HG03378 (cell line): Measurements from ENCODE around the gene GCM1.
A peak's percentile ranks its signal among the peaks of the same experiment; 100 is the strongest.
"Not testable (repeated sequence)": the region's sequence is repeated elsewhere in the genome, so short reads cannot be mapped to it uniquely, and the experiment has no call there.

Source experiments
- ATAC-seq: cut with Tn5 transposase; IDR thresholded peaks from one replicate; pipeline ENCODE4 v1.9.1; 2021; ENCODE audit warnings: mild to moderate bottlenecking, moderate library complexity; ENCODE audit not compliant: unreplicated experiment

The GCM1 gene

GRCh38 chr6:53148684-53149083, at the start of gene GCM1:
GCM1 (minus strand) TSS chr6:53148841; CDS start chr6:53145632, 3,209 bp downstream.
- ATAC-seq = no peak

DNA sequence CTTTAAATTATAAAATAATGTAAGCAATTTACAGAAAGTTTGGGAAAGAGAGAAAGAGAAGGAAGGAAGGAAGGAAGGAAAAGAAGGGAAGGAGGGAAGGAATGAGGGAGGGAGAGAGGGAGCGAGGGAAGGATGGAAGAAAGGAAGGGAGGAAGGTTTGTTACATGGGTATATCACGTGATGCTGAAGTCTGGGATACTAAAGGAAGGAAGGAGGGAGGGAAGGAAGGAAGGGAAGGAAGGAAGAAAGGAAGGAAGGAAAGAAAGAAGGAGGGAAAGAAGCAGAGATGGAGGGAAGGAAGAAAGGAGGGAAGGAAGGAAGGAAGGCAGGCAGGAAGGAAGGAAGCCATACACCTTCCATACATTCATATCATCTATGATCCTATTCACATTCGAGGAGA, 48.9 kb upstream of the GCM1 start:
- ATAC-seq = no peak

GRCh38 chr6:53195048-53195447, 46.4 kb upstream of the GCM1 start:
- ATAC-seq = no peak

DNA sequence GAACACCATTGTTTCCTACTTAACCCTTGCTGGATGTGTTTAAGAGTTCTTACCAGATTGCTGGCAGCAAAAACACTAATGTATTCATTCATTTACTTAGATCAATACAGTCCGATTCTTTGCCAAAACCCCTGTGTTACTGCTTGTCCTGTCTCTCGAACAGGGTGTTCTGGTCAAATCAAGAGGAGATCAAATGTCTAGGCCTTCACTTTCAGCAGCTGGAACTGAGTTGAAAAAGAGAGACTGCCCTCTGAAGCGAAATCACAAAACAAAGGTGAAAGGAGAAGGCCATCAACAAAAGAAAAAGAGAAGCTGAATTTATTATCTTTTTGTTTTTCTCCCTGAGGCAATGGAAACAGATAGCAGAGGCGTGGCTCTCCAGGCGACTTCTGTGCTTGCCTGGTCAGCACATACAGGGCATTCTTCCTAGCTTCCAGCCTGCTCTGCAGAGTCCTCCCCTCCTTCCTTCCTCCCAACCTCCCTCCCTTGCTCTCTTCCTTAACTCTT, 44.1 kb upstream of the GCM1 start:
- no peak for ATAC-seq

GRCh38 chr6:53189554-53189953, 40.9 kb upstream of the GCM1 start:
- ATAC-seq = no peak

DNA sequence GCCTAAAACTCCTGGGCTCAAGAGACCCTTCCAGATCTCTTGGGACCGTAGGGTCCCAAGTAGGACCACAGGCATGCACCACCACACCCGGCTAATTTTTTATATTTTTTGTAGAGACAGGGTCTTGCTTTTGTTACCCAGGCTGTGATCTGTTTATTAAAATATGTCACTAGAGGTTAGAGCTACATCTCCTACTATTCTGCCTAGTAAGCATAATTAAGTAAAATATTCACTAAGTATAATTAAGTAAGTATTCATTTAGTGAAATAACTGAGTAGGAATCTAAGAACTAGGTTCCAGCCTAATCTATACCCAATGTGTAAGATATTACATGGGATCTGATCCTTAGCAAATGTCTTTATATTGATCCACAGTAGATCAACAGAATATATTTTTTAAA, 40.2 kb upstream of the GCM1 start:
- no peak for ATAC-seq

DNA sequence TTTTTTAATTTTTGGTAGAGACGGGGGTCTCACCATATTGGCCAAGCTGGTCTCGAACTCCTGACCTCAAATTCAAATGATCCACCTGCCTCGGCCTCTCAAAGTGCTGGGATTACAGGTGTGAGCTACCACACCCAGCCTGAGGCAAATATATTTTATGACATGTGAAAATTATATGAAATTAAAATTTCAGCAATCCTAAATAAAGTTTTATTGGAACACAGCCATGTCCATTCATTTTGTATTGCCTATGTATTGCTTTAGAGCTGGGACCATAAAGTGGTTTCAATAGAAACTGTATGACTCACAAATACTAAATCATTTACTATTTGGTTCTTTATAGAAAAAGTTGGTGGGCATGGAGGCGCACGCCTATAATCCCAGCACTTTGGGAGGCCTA, 32.0 kb upstream of the GCM1 start:
- ATAC-seq = no peak

DNA sequence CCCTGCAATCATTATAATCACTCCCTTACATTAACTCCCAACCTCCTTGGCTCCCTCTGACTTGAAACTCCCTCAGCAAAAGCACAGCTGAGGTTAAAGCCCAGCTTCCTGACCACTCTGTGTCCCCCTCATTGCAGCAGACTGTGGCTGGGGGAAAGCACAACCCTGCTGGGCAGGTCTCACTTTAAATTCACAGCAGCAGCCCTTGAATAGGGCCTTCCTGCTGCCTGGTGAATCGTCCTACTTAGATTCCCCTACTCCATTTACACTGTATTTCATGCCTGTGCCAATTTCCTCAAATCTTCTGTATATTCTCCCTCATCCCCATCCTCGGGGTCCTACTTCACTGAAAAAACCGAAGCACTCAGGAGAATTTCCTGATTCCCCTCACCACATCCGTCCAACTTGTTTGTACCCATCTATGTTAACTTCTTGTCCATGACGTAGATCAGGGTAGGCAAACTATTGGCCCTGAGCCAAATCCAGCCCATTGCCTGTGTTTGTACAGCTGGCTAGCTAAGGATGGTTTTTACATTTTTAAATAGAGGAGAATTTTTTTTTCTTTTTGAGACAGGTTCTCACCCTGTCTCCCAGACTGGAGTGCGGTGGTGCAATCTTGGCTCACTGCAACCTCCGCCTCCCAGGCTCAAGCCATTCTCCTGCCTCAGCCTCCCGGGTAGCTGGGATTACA, 31.5 kb upstream of the GCM1 start:
- no peak for ATAC-seq

DNA sequence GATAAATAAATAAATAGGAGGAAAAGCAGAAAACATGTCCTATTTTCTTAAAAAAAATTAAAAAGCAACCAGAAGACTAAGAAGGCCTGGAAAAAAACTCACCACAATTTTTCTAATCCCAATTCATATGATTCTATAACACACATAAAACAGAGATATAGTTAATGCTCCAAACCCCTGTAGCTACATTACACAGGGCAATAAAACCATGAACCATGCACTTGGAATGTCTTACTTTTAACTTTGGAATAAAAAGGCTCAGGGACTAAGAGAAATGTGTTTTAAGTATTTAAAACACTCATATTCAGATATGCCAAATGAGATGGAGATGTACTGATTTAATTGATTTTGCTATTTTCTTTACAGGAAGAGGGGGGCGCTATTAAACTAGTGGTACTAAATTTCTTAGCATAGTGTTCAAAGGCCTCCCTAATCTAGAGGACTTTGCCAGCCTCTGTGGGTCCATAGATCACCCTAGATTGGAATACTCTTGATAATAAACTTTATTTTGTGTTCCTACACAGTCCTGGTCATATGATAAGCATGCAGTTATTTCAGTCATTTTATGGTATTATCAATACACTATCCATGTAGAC, 30.3 kb upstream of the GCM1 start:
- no peak for ATAC-seq

- no peak for ATAC-seq
Measured at GRCh38 chr6:53175027-53175426, 26.4 kb upstream of the GCM1 start.

DNA sequence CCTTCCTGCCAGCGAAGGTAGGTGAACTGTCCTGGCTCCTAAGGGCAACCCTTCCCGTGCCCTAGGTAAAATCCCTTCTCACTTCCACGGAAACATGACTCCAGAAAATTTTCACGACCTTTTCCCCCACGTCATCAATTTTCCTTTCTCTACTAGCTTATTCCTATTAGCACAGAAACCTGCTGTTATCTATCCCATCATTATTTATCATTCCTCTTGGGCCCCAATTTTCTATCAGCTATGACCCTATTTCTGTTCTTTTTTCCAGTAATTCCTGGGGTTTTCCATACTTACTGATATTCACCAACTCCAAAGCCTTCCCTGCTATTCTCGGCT, 23.8 kb upstream of the GCM1 start:
- ATAC-seq = no peak

DNA sequence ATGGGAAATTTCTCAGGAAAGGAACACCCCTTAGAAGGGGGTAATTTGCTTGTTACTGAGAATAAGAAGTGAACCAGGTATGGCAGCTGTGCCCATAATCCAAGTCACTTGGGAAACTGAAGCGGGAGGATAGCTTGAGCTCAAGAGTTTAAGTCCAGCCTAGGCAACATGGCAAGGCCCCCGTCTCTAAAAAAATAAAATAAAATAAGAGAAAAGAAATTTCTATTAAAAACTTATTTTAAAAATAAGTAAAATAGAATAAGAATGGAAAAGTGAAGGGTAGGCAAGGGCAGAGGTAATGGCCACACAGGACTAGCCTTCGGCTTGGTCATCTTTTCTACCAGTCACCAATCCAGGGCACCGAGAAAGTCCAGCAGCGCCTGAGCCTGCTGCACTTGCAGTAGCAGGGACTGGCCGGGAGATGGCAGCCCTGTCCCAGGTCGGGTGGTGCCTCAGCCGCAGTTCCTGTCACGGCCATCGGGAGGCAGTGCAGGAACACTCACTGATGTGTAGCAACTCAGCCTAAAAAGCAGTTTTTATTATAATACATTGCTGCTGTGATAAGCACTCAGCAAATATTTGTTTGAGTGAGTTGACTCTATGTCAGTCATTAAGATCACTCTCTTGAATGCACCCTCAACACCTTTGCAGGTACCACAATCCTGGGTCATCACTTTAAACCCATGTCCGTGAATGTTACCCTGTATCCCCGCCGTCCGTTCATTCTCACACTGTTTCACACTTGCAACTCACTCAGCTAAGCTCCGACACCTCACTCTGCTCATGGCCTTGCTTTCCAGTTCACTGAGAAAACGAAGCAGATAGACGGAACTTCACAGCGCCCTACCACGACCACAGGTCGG, 23.2 kb upstream of the GCM1 start:
- peak; percentile 84 for ATAC-seq

DNA sequence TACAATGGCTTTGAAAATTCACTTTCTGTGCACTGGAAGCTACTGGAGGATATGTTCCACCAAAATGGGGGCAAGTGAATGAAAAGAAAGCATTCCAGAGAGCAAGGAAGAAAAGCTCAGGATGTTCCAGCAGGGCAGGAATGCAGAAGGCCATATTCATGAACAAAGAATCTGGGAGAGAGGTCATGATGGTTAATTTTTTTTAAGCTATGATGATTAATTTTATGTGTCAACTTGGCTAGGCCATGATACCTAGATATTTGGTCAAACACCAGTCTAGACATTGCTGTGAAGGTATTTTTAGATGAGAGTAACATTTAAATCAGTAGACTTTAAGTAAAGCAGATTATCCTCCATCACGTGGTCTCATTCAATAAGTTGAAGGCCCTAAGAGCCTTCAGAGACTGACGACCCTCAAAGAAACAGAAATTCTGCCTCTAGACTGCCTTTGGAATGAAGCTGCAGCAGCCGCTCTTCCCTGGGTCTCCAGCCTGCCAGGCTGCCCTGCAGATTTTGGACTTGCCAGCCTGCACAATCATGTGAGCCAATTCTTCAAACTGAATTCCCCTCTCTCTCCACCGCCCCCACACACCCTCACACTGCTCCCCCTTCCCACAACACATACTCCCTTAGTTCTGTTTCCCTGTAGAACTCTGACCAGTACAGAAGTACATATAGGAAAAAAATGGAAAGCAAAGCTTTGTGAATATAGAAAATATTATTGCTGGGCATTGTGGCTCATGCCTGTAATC, 20.1 kb upstream of the GCM1 start:
- ATAC-seq = no peak

GRCh38 chr6:53165293-53165692, 16.7 kb upstream of the GCM1 start:
- ATAC-seq = no peak

- ATAC-seq = no peak
Measured at GRCh38 chr6:53162606-53163005, 14.0 kb upstream of the GCM1 start.

DNA sequence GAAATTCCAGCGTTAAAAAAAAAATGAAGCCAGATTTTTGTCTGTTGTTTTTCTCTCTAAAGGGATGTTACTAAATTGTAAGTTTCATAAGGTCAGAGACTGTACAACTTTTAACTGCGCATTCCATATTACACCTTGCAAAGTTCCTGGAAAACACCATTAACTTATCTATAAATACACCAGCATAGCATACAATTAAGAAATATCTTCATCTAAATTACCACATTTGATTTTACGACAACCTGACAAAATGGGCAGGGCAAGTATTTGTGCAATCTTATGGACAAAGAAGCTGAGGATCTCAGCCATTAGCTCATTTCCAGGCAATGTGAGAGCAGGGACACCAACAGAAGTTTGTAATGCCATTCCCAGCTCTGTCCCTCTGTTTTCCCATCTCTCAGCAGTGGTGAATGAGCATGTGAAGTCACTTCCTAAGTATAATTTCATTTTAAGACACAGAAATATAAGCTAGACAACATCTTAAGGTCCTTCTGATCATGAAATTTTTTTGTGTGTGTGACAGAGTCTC, 12.9 kb upstream of the GCM1 start:
- no peak for ATAC-seq

DNA sequence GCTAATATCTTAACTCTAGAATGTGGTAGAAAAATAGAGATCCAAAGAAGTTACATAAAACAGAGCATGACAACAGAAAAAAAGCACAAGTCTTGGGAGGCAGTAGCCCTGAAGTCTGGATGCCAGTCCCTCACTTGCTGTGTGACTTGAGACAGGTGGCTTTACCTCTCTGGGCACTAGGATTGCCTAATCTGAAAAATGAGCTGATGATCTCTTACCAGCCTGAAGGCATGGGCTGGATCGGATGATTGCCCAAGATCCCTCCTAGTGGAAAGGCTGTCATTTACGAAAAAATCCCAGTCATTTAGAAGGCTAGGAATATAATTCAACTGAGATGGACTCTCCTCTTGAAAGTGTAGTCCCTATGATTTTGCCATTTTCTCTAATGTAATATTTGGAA, 10.9 kb upstream of the GCM1 start:
- ATAC-seq = no peak

DNA sequence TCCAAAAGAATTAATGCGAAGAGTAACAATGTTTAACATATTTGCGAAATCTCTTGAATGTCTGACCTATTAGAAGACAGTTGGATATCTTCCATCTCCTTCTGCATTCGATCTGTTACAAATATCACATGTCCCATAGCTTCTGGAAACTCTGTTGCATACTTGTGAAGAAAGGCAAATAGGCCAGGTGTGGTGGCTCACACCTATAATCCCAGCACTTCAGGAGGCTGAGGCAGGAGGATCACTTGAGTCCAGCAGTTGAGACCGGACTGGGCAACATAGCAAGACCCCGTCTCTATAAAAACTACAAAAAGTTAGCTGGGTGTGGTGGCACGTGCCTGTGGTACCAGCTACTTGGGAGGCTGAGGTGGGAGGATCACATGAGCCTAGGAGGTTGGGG, 9.4 kb upstream of the GCM1 start:
- not testable (repeated sequence) for ATAC-seq

GRCh38 chr6:53155279-53155678, 6.6 kb upstream of the GCM1 start:
- ATAC-seq = not testable (repeated sequence)

- no peak for ATAC-seq
Measured at GRCh38 chr6:53154794-53155193, 6.2 kb upstream of the GCM1 start.

DNA sequence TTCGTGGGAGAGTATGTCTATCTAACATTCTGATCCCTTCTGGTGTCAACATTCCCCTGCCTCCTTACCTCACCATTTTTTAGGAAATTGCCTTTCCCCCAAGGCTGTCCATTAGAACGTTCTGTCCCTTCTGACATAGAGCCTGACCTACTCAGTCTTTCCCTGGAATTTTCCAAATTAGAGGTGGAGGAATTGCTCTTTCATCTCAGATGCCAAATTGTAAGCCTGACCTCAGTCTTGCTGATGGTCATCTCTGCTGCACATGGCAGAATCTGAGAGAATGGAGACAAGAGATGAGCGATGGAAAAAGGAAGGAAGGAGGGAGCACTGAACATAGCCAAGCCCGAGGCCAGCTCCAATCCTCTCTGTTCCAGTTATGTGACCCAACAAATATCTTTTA, 5.4 kb upstream of the GCM1 start:
- no peak for ATAC-seq
